WTC11 (cell line): Measurements from ENCODE around the gene ADIPOR2.

Experiments used
- ATF3 ChIP-seq: sonication (generic); formaldehyde crosslinking; conservative IDR thresholded peaks from 2 replicates; pipeline ENCODE4 v1.8.1; 2022; ENCODE audit warnings: mild to moderate bottlenecking, missing genetic modification reagents
- CTCF ChIP-seq: fragments of 200-600 bp; IDR thresholded peaks from 2 replicates; pipeline ENCODE4 v1.8.0; 2022; ENCODE audit warnings: antibody characterized with exemption
- E2F5 ChIP-seq: sonication (generic); formaldehyde crosslinking; IDR thresholded peaks from 2 replicates; pipeline ENCODE4 v1.8.1; 2022; ENCODE audit warnings: mild to moderate bottlenecking, moderate library complexity, missing genetic modification reagents
- ESRRA ChIP-seq: sonication (generic); formaldehyde crosslinking; IDR thresholded peaks from 2 replicates; pipeline ENCODE4 v1.8.1; 2022; ENCODE audit warnings: mild to moderate bottlenecking, missing genetic modification reagents, borderline replicate concordance
- HMGXB4 ChIP-seq: sonication (generic); formaldehyde crosslinking; IDR thresholded peaks from 2 replicates; pipeline ENCODE4 v1.8.1; 2023; ENCODE audit warnings: mild to moderate bottlenecking, moderate library complexity, missing genetic modification reagents
- NFE2L1 ChIP-seq: sonication (generic); formaldehyde crosslinking; IDR thresholded peaks from 2 replicates; pipeline ENCODE4 v1.8.1; 2023; ENCODE audit warnings: missing genetic modification reagents
- SP1 ChIP-seq: sonication (generic); formaldehyde crosslinking; conservative IDR thresholded peaks from 2 replicates; pipeline ENCODE4 v1.8.1; 2022; ENCODE audit warnings: missing genetic modification reagents
- TEAD4 ChIP-seq: sonication (generic); formaldehyde crosslinking; IDR thresholded peaks from 2 replicates; pipeline ENCODE4 v1.8.0; 2022; ENCODE audit warnings: mild to moderate bottlenecking, missing genetic modification reagents

- TF ChIP-seq CTCF: no peak
- no peak for TF ChIP-seq ESRRA
- no peak for TF ChIP-seq TEAD4 (CRISPR knock-in tag)
- no peak for TF ChIP-seq ATF3 (CRISPR knock-in tag)
- no peak for TF ChIP-seq SP1 (CRISPR knock-in tag)
- TF ChIP-seq E2F5 (CRISPR knock-in tag): no peak
- no peak for TF ChIP-seq HMGXB4 (CRISPR knock-in tag)
- no peak for TF ChIP-seq NFE2L1 (CRISPR knock-in tag)
These were observed 108.4 kb downstream of the ADIPOR2 start for GRCh38 chr12:1799051-1799881.
